ENCODE results near the gene TOP2A. TPM values are rescaled to one million over a fixed set of nuclear protein-coding genes. Genes with fewer than 3 reads are reported as not detected.
"Not testable (repeated sequence)": the region's sequence is repeated elsewhere in the genome, so short reads cannot be mapped to it uniquely, and the experiment has no call there.

The TOP2A gene
- total RNA-seq, 1 donor from 2014 or later: 3.3 TPM

- TF ChIP-seq CTCF (IDR thresholded peaks at IDR 0.05): peak; percentile 70
- H3K27ac ChIP-seq: no peak overlapping the region
- DNase-seq (no peak), ATAC-seq (peak; percentile 69)
- no peaks in the 10 kb centered on the region for H3K36me3 ChIP-seq
- no peaks in the 10 kb centered on the region for H3K9me3 ChIP-seq
- intact Hi-C loops (cut with DNase I): no loop called here
- H3K4me1 ChIP-seq: no peaks in the 10 kb centered on the region
- no peaks in the 10 kb centered on the region for H3K27me3 ChIP-seq
- no peak overlapping the region for H3K4me3 ChIP-seq
These were observed 18.5 kb downstream of the TOP2A start for GRCh38 chr17:40399185-40399584.

DNA sequence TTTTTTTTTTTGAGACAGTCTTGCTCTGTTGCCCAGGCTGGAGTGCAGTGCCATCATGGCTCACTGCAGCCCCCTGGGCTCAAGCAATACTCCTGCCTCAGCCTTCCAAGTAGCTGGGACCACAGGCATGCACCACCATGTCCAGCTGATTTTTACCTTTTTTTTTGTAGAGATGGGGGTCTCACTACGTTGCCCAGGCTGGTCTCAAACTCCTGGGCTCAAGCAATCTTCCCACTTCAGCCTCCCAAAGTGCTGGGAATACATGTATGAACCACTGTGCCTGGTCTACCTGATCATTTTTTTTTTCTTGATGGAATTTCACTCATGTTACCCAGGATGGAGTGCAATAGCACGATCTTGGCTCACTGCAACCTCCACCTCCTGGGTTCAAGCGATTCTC is 31.1 kb downstream of the TOP2A start:
- DNase-seq; H3K9me3 ChIP-seq; intact Hi-C loops (cut with DNase I); H3K27me3 ChIP-seq; H3K4me1 ChIP-seq; H3K4me3 ChIP-seq; H3K36me3 ChIP-seq; H3K27ac ChIP-seq; ATAC-seq: not testable (repeated sequence)

DNA sequence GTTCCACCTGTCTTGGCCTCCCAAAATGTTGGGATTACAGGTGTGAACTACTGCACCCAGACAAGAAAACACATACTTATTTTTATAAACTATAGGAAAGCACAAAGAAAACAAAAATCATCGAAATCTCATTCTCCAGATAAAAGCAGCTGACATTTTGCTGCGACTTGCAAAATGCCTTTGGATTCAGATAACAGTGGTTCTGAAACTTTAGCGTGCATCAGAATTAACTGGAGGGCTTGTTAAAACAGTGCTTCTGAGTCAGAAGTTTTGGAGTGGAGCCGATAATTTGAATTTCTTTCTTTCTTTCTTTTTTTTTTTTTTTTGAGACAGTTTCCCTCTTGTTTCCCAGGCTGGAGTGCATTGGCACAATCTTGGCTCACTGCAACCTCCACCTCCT is 35.4 kb downstream of the TOP2A start:
- no peak for TF ChIP-seq CTCF (IDR thresholded peaks at IDR 0.05)

GRCh38 chr17:40378966-40379365 is 38.7 kb downstream of the TOP2A start:
- H3K9me3 ChIP-seq: no peaks in the 10 kb centered on the region
- TF ChIP-seq CTCF (IDR thresholded peaks at IDR 0.05): no peak
- ATAC-seq: no peak
- no peaks in the 10 kb centered on the region for H3K27me3 ChIP-seq
- intact Hi-C loops (cut with DNase I): no loop called here
- no peak overlapping the region for H3K27ac ChIP-seq
- no peaks in the 10 kb centered on the region for H3K36me3 ChIP-seq
- H3K4me3 ChIP-seq: no peak overlapping the region
- no peaks in the 10 kb centered on the region for H3K4me1 ChIP-seq
- no peak for DNase-seq

More for the DNA sequence above, 35.4 kb downstream of the TOP2A start:
- H3K27ac ChIP-seq: no peak overlapping the region
- DNase-seq (no peak), ATAC-seq (no peak)
- H3K4me1 ChIP-seq: no peaks in the 10 kb centered on the region
- H3K4me3 ChIP-seq: no peak overlapping the region
- intact Hi-C loops (cut with DNase I): no loop called here
- no peaks in the 10 kb centered on the region for H3K27me3 ChIP-seq
- no peaks in the 10 kb centered on the region for H3K36me3 ChIP-seq
- H3K9me3 ChIP-seq: no peaks in the 10 kb centered on the region

DNA sequence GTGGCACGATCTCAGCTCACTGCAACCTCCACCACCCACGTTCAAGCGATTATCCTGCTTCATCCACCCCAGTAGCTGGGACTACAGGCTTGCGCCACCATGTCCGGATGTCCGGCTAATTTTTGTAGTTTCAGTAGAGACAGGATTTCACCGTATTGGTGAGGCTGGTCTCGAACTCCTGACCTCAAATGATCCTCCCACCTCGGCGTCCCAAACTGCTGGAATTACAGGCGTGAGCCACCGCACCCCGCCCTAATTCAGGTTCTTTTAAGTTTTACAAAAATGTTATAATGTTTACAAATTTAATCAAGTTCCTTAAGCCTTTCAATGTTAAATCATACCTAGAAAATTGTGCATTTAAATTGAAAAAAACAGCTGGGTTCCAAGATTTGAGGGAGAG is 39.9 kb downstream of the TOP2A start:
- Histone ChIP-seq H3K27ac (no peak overlapping the region), H3K4me3 (no peak overlapping the region), H3K9me3 (no peaks in the 10 kb centered on the region), H3K27me3 (no peaks in the 10 kb centered on the region), H3K36me3 (no peaks in the 10 kb centered on the region), H3K4me1 (no peaks in the 10 kb centered on the region)
- intact Hi-C loops (cut with DNase I): no loop called here
- ATAC-seq: no peak
- no peak for TF ChIP-seq CTCF (IDR thresholded peaks at IDR 0.05)
- no peak for DNase-seq

GRCh38 chr17:40376541-40376940 is 41.2 kb downstream of the TOP2A start:
- H3K27ac ChIP-seq; H3K4me1 ChIP-seq; ATAC-seq; H3K4me3 ChIP-seq; H3K27me3 ChIP-seq; intact Hi-C loops (cut with DNase I); H3K9me3 ChIP-seq; DNase-seq; H3K36me3 ChIP-seq: not testable (repeated sequence)

DNA sequence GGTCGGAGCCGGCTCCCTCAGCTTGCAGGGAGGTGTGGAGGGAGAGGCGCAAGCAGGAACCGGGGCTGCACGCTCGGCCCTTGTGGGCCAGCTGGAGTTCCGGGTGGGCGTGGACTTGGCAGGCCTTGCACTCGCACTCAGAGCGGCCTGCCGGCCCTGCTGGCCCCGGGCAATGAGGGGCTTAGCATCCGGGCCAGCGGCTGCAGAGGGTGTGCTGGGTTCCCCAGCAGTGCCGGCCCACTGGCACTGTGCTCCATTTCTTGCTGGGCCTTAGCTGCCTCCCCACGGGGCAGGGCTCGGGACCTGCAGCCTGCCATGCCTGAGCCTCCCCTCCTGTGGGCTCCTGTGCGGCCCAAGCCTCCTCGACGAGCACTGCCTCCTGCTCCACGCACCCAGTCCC is 41.9 kb downstream of the TOP2A start:
- intact Hi-C loops (cut with DNase I); H3K9me3 ChIP-seq: not testable (repeated sequence)
- peak; percentile 52 for DNase-seq

More for the DNA sequence above, 41.9 kb downstream of the TOP2A start:
- not testable (repeated sequence) for H3K4me1 ChIP-seq, H3K4me3 ChIP-seq, H3K27ac ChIP-seq, H3K36me3 ChIP-seq, H3K27me3 ChIP-seq, ATAC-seq
